ENCODE data around the gene DDX31.

DNA sequence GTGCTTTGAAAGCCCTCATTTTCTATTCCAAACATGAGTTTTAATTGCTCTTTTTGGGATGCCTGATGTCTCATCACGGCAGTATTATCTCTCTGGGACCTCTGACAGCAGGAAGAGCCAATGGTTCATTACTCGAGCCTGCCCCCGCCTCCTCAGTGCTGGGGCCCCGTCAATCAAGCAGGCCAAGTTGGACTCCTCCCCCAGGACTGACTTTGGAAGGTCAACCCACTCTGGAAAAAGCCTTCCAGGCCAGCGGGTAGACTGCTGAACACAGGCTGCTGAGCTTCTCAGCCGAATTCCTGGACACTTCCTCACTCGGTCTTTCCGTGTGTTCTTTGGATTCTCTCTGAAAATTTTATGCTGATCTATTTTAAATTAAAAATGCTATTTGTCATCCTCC is 96.9 kb downstream of the DDX31 start:
- TF ChIP-seq, protein P1, sequence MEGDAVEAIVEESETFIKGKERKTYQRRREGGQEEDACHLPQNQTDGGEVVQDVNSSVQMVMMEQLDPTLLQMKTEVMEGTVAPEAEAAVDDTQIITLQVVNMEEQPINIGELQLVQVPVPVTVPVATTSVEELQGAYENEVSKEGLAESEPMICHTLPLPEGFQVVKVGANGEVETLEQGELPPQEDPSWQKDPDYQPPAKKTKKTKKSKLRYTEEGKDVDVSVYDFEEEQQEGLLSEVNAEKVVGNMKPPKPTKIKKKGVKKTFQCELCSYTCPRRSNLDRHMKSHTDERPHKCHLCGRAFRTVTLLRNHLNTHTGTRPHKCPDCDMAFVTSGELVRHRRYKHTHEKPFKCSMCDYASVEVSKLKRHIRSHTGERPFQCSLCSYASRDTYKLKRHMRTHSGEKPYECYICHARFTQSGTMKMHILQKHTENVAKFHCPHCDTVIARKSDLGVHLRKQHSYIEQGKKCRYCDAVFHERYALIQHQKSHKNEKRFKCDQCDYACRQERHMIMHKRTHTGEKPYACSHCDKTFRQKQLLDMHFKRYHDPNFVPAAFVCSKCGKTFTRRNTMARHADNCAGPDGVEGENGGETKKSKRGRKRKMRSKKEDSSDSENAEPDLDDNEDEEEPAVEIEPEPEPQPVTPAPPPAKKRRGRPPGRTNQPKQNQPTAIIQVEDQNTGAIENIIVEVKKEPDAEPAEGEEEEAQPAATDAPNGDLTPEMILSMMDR (conservative IDR thresholded peaks at IDR 0.05) = no peak
- TF ChIP-seq EZH2 (IDR thresholded peaks at IDR 0.05; ENCODE audit: low read depth) = no peak

Measured in PC-9 (cell line).